NCI-H1417 treated with DMSO at 0.1 percent for 48 hours (cell line): ENCODE measurements around the gene IGFLR1.
"Not testable (repeated sequence)": the region's sequence is repeated elsewhere in the genome, so short reads cannot be mapped to it uniquely, and the experiment has no call there.

Experiments used
- DNase-seq: peaks from one replicate; lab custom pipeline; 2025; lab: John Stamatoyannopoulos, UW

The IGFLR1 gene

DNA sequence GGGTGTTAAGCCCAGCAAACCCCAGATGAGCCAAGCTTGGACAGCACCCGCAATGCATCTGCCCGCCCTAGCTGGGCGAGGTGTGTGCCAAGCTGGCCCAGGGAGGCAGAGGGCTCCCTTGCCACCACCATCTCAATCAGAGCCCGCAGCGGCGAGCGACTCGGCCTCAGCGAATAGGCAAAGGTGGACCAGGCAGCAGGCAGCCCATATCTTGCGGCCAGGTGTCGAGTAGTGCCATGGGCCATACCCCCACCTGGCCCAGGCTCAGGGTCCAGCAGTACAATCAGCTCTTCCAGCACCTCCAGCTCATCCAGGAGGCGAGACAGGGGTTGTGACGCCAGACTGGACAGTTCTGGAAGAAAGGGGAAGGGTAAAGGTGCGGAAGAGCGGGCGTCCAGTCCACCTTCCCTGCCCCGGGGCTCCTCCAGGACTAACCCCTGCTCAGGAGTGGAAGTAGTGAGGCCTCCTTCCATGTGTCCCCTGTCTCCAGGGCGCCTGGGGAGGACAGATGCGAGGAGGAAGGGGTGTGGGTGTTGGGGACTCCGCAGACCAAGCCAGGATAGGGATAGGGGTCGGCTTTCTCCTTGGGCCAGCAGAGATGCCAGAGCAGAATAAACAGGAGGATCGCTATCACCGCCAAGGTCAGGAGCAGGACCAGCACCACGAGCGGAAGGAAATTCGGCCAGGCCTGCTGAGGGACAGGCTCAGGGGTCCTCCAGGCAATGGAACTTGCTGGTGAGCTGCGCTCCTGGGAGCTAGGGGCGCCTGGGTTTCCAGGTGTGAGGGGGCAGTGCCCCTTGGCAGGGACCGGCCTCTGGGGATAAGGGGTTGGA lies 2.8 kb downstream of the IGFLR1 start:
- no peak for DNase-seq

- no peak for DNase-seq
These were observed 3.4 kb downstream of the IGFLR1 start for GRCh38 chr19:35738887-35739229.

GRCh38 chr19:35738021-35738886 lies 4.0 kb downstream of the IGFLR1 start:
- DNase-seq, result no peak

- DNase-seq, result no peak
These were observed 5.1 kb downstream of the IGFLR1 start for GRCh38 chr19:35736913-35737886.

GRCh38 chr19:35734889-35735288 lies 7.4 kb downstream of the IGFLR1 start:
- DNase-seq, result no peak

DNA sequence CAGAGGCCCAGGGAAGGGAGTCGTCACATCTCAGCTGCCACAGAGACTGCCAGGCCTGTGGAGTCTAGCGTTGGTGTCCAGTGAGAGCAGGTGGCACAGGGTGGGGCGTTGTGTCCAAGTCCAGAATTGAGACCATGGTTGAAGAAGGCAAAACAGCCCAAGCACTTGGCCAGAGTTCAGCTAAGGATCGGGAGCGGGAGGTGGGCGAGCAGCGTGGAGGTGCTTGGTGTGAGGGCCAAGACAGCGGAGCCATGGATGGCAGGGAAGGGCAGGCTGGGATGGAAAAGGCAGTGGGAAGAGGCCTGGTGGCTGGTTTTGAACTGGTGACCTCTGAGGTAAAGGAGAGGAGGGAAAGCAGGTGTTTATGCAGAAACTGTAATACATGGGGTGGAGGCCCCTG lies 8.0 kb downstream of the IGFLR1 start:
- DNase-seq, result no peak

DNA sequence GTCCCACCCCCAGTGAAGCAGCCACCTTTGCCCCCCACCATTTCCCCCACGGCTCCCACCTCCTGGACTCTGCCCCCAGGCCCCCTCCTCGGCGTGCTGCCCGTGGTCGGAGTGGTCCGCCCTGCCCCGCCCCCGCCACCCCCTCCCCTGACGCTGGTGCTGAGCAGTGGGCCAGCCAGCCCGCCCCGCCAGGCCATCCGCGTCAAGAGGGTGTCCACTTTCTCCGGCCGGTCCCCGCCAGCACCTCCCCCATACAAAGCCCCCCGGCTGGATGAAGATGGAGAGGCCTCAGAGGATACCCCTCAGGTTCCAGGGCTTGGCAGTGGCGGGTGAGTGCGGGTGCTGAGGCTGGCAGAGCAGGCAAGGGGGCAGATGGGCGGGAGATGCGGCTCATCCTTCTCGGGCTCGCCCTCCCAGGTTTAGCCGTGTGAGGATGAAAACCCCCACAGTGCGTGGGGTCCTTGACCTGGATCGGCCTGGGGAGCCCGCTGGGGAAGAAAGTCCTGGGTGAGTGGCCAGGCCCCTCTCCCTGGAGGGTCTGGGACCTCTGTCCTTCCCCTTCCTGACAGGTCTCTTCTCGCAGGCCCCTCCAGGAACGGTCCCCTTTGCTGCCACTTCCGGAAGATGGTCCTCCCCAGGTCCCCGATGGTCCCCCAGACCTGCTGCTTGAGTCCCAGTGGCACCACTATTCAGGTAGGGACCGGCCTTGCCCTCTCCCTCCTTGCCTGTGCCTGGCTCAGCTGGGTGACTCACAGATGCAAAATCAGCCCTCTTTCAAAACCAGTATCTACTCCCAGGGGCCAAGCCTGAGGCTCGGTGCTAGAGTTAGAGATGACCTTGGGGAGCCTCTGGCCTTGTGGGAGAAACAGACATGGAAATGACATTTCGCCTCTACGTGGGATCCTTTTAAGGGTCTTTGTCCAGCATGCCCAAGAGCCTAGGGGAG lies 8.8 kb downstream of the IGFLR1 start:
- no peak for DNase-seq

DNA sequence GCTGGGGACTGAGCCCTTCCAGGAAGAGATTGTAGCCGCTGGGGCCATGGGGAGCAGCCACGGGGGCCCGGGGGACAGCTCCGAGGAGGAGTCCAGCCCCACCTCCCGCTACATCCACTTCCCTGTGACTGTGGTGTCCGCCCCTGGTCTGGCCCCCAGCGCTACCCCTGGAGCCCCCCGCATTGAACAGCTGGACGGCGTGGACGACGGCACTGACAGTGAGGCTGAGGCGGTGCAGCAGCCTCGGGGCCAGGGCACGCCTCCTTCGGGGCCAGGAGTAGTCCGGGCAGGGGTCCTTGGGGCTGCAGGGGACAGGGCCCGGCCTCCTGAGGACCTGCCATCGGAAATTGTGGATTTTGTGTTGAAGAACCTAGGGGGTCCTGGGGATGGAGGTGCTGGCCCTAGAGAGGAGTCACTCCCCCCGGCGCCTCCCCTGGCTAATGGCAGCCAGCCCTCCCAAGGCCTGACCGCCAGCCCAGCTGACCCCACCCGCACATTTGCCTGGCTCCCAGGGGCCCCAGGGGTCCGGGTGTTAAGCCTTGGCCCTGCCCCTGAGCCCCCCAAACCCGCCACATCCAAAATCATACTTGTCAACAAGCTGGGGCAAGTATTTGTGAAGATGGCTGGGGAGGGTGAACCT lies 9.6 kb downstream of the IGFLR1 start:
- DNase-seq, result no peak

- no peak for DNase-seq
These were observed 10.4 kb downstream of the IGFLR1 start for GRCh38 chr19:35731779-35732405.

DNA sequence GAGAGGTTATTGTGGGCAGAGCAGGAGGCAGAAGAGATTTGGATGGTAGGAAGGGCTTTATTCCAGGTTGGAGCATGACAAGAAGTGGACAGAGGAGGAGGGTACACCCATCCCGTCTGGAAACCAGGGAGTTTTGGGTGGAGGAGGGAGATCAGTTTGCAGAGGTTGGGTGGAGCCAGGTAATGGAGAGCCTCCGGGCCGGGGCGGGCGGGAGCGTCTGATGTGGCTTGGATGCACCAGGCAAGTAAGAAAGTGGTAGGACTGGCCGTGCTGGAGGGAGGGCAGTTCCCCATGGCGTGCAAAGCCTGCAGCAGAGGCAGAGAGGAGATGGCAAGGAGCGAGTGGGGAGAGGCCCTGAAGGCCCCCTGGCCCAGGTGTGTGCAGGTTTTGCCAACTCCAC lies 10.9 kb downstream of the IGFLR1 start:
- no peak for DNase-seq

- DNase-seq, result no peak
These were observed 11.9 kb downstream of the IGFLR1 start for GRCh38 chr19:35730326-35730725.

DNA sequence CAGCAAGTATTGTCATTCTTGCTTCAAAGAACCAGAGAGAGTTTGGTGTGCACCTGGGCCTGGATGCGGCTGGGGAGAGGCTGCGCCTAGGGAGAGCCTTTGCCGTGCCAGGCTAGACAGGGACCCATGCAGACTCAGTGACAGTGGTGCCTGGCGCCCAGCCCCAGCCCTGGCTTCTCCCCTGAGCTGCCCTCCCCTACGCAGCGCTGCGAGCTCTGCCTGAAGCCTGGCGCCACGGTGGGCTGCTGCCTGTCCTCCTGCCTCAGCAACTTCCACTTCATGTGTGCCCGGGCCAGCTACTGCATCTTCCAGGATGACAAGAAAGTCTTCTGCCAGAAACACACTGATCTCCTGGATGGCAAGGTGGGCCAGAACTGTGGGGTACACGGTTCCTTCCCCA lies 12.5 kb downstream of the IGFLR1 start:
- DNase-seq, result no peak

GRCh38 chr19:35729021-35729420 lies 13.2 kb downstream of the IGFLR1 start:
- DNase-seq, result no peak

DNA sequence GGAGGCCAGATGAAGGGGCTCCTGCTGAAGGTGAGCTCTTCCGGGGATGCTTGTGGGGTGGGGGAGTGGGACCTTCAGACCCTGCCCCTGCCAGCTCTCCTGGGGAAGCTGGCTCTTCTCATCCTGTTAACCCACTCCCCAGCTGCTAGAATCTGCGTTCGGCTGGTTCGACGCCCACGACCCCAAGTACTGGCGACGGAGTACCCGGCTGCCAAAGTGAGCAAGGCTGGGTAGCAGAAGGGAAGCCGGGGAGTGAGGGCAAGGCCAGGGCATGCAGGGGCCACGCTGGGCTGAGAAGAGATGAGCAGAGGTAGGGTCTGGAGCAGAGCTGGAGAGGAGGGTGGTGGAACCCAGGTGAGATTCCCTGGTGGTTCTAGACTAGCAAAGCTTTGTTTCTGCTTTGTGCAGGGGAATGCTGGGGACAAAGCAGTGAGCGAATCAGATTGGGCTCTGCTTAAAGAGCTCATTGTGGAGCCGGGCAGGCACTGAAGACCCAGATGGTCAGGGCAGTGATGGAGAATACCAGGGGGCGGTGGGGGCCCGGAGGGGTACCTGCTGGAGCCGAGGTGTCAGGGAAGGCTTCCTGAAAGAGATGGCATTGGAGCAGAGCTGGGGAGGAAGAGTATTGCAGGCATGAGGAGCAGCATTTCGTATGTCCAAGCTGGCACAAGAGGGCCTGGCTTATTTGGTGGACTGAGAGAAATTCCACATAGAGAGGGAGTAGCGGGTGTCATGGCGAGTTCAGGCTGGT lies 14.1 kb downstream of the IGFLR1 start:
- no peak for DNase-seq

DNA sequence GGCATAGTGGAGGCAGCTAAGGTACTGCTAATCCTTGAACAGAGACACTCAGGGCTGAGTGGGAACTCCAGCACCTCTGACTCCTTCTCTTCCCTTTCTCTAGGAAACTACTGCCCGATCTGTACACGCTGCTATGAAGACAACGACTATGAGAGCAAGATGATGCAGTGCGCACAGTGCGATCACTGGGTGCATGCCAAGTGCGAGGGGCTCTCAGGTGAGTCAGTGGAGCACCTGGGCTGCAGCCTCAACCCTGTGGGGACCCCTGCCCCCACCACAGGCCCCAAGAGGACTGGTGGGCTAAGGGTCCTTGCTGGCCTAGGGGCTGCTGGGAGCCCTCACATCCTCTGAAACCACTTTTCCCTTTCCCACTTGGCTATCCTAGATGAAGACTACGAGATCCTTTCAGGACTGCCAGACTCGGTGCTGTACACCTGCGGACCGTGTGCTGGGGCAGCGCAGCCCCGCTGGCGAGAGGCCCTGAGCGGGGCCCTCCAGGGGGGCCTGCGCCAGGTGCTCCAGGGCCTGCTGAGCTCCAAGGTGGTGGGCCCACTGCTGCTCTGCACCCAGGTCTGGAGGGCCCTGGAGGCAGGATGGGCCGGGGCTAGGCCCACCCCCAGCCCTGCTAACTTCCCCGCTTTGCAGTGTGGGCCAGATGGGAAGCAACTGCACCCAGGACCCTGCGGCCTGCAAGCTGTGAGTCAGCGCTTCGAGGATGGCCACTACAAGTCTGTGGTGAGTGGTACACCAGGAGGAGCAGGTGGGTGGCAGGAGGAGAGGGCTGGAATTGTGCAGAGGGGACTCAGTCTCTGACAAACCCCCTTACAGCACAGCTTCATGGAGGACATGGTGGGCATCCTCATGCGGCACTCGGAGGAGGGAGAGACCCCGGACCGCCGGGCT lies 14.9 kb downstream of the IGFLR1 start:
- DNase-seq, result no peak

- DNase-seq, result no peak
These were observed 16.9 kb downstream of the IGFLR1 start for GRCh38 chr19:35725216-35725861.

DNA sequence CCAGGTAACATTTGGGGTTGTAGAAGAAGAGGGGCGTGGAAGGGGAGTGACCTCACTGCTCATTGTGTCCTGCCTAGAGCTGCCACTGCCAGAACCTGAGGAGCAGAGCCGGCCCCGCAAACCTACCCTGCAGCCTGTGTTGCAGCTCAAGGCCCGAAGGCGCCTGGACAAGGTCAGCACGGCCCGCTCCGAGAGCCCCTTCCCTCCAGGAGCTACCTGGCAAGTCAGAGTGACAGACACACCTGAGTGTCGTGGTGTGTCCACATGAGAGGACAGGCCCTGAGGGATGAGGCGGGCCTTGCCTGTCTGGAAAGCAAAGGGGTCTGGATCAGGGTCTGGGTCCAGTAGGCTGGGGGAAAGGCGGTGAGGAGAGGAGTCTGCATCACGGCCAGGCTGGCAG lies 17.7 kb downstream of the IGFLR1 start:
- no peak for DNase-seq

- DNase-seq, result not testable (repeated sequence)
These were observed 18.1 kb downstream of the IGFLR1 start for GRCh38 chr19:35724132-35724531.
